Measurements from ENCODE around the gene ACTBL2.

The ACTBL2 gene

GRCh38 chr5:57493034-57493433, 10.4 kb upstream of the ACTBL2 start:
- FAIRE-seq (no peak), DNase-seq (ENCODE audit: insufficient read length, low spot score) (no peak)
- no peak for TF ChIP-seq CTCF (IDR thresholded peaks at IDR 0.05; ENCODE audit: insufficient read depth, missing control alignments)

- FAIRE-seq (no peak), DNase-seq (ENCODE audit: insufficient read length, low spot score) (no peak)
- TF ChIP-seq CTCF (IDR thresholded peaks at IDR 0.05; ENCODE audit: insufficient read depth, missing control alignments), result no peak
These were observed 10.0 kb upstream of the ACTBL2 start for GRCh38 chr5:57492632-57493031.

GRCh38 chr5:57491369-57491965, 8.9 kb upstream of the ACTBL2 start:
- FAIRE-seq (no peak), DNase-seq (ENCODE audit: insufficient read length, low spot score) (no peak)
- no peak for TF ChIP-seq CTCF (IDR thresholded peaks at IDR 0.05; ENCODE audit: insufficient read depth, missing control alignments)

- FAIRE-seq, result no peak
- TF ChIP-seq CTCF (IDR thresholded peaks at IDR 0.05; ENCODE audit: insufficient read depth, missing control alignments), result no peak
- no peak for DNase-seq (ENCODE audit: insufficient read length, low spot score)
These were observed 5.8 kb upstream of the ACTBL2 start for GRCh38 chr5:57488215-57488955.

- FAIRE-seq (no peak), DNase-seq (ENCODE audit: insufficient read length, low spot score) (no peak)
- TF ChIP-seq CTCF (IDR thresholded peaks at IDR 0.05; ENCODE audit: insufficient read depth, missing control alignments), result no peak
These were observed 3.5 kb upstream of the ACTBL2 start for GRCh38 chr5:57486027-57486602.

- TF ChIP-seq CTCF (IDR thresholded peaks at IDR 0.05; ENCODE audit: insufficient read depth, missing control alignments), result no peak
- DNase-seq (ENCODE audit: insufficient read length, low spot score) (no peak), FAIRE-seq (no peak)
These were observed 3.8 kb downstream of the ACTBL2 start for GRCh38 chr5:57478826-57479225.

GRCh38 chr5:57476601-57477056, 6.0 kb downstream of the ACTBL2 start:
- no peak for DNase-seq (ENCODE audit: insufficient read length, low spot score)
- TF ChIP-seq CTCF (IDR thresholded peaks at IDR 0.05; ENCODE audit: insufficient read depth, missing control alignments), result no peak
- no peak for FAIRE-seq
